Measurements from ENCODE around the gene HNRNPU.

HNRNPU gene

DNA sequence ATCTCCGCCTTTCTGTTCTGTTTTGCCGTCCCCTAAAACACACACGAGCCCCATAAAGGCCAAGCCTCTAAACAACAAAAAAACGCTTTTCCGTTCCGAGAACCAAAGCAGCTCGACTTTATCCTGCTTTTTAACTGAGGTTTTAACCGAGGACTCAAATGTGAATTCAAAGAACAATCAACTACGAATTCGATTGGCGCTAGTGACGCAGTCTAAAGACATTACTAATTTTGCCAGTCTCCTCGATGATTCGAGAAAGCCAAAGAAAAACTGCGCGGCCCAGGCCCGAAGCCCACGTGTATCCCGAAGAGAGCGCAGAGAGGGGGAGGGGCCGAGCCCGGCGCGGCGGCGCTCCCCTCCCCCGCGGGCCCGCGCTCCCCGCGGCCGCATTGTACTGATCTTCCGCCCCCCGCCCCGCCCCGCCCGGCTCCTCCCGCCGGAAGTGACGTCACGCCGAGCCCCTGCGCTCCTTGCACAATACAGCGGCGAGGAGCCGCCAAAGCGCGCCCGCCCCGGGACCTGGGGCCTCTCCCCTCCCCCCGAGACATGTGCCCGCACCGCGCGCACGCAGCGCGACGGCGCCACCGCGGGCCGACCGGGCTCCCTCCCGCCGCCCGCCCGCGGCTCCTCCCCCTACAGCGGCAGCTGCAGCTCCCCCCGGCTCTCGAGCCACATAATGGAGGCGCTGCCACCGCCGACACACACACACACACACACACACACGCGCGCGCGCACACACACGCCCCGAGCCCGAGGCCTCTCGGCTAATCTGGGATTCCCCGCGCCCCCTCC, 1.4 kb downstream of the HNRNPU start:
- DNase-seq = peak; percentile 74 to 83

DNA sequence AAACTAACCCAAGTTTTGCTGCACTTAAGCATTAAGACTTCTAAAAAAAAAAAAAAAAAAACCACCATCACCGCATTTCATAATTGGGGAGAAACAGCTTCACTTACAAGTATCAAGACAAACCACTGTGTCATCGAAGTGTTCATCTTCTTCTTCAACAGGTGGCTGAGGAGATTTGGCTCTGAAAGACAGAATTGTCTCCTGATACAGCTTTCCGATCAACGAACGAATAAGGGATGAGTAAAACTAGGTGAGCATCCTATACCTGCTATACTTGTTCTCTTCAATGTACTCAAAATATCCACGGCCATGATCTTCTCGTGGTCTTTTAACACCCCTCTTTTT, 2.0 kb downstream of the HNRNPU start:
- DNase-seq = no peak

- no peak for DNase-seq
Measured at GRCh38 chr1:244861683-244862082, 2.7 kb downstream of the HNRNPU start.

GRCh38 chr1:244860914-244861610, 3.3 kb downstream of the HNRNPU start:
- no peak for DNase-seq

DNA sequence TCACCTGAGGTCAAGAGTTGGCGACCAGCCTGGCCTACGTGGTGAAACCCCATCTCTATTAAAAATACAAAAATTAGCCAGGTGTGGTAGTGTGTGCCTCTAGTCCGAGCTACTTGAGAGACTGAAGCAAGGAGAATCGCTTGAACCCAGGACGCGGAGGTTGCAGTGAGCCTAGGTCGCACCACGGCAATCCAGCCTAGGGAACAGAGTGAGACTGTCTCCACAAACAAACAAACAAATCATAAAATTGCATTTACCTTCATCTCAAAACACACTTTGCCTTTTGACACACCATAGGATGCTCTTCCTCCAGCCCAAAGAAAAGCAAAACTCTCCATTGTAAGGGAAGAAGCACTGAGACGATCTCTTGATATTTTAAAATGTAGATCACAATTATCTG, 4.3 kb downstream of the HNRNPU start:
- DNase-seq = no peak

DNA sequence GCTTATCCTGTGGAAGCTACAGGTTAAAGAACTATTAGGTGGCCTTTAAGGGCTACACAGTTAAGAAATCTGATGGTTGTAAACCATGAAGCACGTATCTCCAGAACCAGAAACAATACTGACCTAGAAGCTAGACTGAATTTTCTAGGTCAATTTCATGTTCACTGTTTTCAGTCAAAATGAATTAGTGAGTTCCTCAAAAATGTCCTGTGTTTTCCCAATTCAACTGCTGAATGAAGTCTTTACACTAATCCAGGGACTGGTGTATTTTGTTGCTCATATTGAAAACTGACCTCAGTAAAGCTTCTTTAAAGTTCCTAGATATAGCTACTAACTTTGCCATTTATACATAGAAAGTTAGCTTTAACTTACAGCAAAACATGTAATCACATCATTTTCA, 6.0 kb downstream of the HNRNPU start:
- no peak for DNase-seq

DNA sequence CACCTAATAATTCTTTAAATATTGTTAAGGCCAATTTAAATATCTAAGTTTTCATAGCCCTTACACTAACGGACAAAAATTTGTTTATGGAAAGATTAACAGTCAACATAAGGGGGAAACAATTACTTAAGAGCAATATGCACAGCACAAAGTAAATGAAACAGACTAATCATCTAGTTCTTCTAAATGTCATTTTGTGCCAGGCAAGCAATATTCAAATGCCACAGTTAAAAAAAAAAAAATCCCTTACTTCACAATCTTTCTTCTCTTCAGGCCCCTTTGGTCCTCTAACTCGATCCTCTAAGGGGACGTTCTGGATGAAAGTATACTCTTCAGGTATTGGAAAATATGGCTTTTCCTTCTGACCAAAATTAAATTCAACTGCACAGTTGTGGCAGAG, 6.6 kb downstream of the HNRNPU start:
- DNase-seq = no peak

GRCh38 chr1:244854865-244855578, 9.3 kb downstream of the HNRNPU start:
- no peak for DNase-seq

GRCh38 chr1:244854166-244854565, 10.2 kb downstream of the HNRNPU start:
- no peak for DNase-seq

- no peak for DNase-seq
Measured at GRCh38 chr1:244852694-244853093, 11.6 kb downstream of the HNRNPU start.

GRCh38 chr1:244851546-244852231, 12.7 kb downstream of the HNRNPU start:
- no peak for DNase-seq

DNA sequence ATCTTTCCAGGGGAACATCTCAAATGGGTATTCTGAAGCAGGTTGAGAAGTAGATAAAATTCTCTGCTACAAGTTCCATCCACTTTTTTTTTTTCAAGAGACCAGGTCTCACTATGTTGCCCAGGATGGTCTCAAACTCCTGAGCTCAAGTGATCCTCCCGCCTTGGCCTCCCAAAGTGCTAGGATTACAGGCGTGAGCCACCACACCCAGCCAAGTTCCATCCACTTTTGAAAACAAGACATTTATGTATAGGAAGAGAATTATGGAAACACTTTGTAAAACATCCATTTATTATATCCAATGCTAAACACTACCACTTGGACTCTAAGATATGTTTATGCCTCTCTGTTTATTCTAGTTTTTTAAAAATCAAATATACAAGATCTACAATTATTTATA, 13.4 kb downstream of the HNRNPU start:
- no peak for DNase-seq

DNA sequence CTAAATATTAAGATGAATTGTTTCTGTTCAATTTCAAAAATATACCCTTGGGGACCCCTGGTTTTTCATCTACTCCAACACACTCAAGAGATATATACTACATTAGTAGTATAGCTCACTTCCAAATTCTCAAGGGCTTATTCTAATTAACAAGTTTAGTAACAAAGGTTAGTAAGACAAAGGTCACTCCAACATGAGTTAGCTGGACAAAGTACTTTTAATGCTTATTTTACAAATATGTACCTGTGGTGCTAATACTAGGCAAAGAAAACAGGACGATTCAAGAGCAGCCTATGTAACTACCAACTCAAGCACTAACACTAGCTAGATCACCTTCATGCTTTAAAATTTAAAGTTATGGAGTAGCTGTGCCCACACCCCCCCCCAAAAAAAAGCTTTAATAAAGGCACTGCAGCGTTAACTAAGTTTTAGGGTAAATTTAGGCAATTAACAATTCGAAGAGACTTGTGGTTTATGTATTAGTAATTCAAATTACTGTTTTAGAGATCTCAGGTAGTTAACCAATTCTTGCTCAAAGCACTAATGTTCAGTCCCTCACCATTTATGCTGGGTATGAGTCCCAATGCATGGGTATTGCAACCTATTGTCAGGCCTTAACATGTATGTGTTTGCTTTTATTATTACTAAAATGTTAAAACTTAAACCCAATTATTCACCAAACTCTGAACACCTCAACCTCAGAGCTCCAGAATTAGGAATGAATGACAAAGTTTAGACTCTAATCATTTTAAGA, 14.1 kb downstream of the HNRNPU start:
- no peak for DNase-seq

DNA sequence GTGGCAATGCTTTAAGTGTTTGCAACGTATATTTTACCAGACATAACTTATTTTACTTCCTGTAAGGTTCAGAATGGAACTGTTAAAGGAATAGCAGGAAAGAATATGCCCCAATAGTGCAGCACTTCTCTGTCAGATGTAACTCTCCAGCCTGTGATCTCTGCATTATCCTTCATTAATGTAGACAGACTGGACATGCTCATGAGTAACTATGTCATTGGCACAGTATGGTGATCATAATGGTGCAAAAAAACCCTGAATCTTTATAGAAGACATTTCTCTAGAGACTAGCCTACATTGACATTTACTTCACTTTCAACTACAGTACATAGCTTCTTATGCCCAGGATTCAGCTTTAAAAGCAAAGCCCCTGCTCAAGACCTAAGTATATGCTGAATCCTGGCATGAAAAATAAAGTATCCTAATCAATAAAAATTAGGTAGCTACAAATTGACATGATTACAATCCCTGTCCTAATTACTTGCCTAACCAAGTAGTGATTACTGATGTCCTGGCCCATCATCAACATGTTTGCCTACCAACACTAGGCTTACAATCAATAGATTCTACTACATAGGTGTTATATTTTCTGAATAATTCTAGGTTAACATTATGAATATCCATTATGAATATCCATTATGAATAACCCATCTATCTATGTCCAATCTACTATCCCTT, 15.0 kb downstream of the HNRNPU start:
- DNase-seq = no peak

DNA sequence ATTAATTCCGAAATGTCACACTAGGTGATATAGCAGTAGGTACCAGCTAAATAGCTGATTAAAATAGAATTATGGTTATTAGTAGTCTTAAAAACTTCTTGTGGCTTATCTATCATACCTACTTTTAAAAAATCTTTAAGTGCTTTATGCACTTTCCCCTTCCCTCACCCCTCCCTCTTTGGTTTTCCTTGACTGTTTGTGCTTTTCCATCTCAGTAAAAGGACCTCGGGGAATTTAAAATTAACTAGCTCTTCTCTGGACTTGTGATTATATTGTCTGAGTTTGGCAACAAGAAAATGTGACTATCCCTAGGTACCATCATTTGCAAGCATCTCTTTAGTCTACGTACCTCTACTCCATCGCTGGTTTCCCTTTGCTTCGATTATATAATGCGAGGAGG, 17.7 kb downstream of the HNRNPU start:
- no peak for DNase-seq

- no peak for DNase-seq
Measured at GRCh38 chr1:244844155-244845121, 19.9 kb downstream of the HNRNPU start.

- DNase-seq = no peak
Measured at GRCh38 chr1:244843148-244843978, 21.0 kb downstream of the HNRNPU start.

- no peak for DNase-seq
Measured at GRCh38 chr1:244841273-244841927, 22.9 kb downstream of the HNRNPU start.

DNA sequence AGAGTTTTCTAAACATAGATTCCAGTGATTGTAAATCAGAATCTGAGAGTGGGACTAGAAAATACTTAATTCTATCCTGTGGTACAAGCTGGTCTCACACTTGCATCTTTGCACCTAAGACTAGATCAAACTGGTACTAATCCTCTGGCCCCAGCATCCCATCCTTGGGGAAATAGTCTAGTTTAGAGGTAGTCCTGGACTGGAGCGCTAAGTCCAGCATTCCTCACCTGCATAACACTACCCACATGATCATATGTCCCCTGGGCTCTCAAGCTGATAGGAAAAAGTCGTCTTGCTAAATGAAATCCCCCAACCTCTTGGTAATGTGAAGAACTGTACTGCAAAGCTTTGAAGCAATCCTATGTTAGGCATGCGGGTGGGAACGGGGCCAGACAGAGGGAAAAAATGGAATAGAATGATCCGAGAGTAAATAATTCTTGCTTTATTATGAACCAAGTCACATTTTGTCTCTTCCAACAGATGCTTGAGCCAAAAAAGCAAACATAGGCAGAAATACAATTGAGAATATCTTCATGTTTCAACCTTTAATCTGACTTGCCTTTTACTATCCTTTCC, 24.0 kb downstream of the HNRNPU start:
- no peak for DNase-seq

Data from NCI-H187 (cell line).